NCI-H2081 treated with DMSO at 0.1 percent for 48 hours (cell line): Measurements from ENCODE around the gene CLDN9.

Experiments
- DNase-seq: peaks from one replicate; lab custom pipeline; 2025; lab: John Stamatoyannopoulos, UW

CLDN9 gene

GRCh38 chr16:2974319-2975056, 38.2 kb upstream of the CLDN9 start:
- no peak for DNase-seq

- DNase-seq, result no peak
These were observed 37.4 kb upstream of the CLDN9 start for GRCh38 chr16:2975161-2975795.

GRCh38 chr16:2976201-2976600, 36.5 kb upstream of the CLDN9 start:
- DNase-seq, result no peak

- no peak for DNase-seq
These were observed 36.0 kb upstream of the CLDN9 start for GRCh38 chr16:2976673-2977072.

GRCh38 chr16:2977440-2977839, 35.3 kb upstream of the CLDN9 start:
- DNase-seq, result peak; percentile 70

GRCh38 chr16:2979669-2980226, 33.0 kb upstream of the CLDN9 start:
- DNase-seq, result no peak

- DNase-seq, result no peak
These were observed 32.2 kb upstream of the CLDN9 start, which contains the start of gene PKMYT1 for GRCh38 chr16:2980227-2981176. TSS of gene PKMYT1 (minus strand) at chr16:2980446. CDS start at chr16:2979657, 789 bp downstream.

- no peak for DNase-seq
These were observed 31.4 kb upstream of the CLDN9 start for GRCh38 chr16:2981177-2981898.

GRCh38 chr16:2981899-2982250, 30.8 kb upstream of the CLDN9 start:
- no peak for DNase-seq

- DNase-seq, result no peak
These were observed 30.3 kb upstream of the CLDN9 start for GRCh38 chr16:2982402-2982801.

GRCh38 chr16:2983706-2984136, 29.0 kb upstream of the CLDN9 start:
- no peak for DNase-seq

- no peak for DNase-seq
These were observed 27.3 kb upstream of the CLDN9 start for GRCh38 chr16:2985462-2985861.

- DNase-seq, result no peak
These were observed 26.8 kb upstream of the CLDN9 start for GRCh38 chr16:2985893-2986355.

- no peak for DNase-seq
These were observed 26.0 kb upstream of the CLDN9 start for GRCh38 chr16:2986623-2987188.

- DNase-seq, result no peak
These were observed 25.4 kb upstream of the CLDN9 start for GRCh38 chr16:2987286-2987685.

- no peak for DNase-seq
These were observed 24.9 kb upstream of the CLDN9 start for GRCh38 chr16:2987833-2988232.

GRCh38 chr16:2988590-2989099, 24.1 kb upstream of the CLDN9 start:
- DNase-seq, result no peak

- no peak for DNase-seq
These were observed 21.8 kb upstream of the CLDN9 start for GRCh38 chr16:2990891-2991290.

- DNase-seq, result no peak
These were observed 21.0 kb upstream of the CLDN9 start for GRCh38 chr16:2991566-2992261.

- DNase-seq, result no peak
These were observed 20.2 kb upstream of the CLDN9 start for GRCh38 chr16:2992383-2993081.
